Activated B cell treated with CpG ODN at 0.5 μM for 24 hours (primary cell): Measurements from ENCODE around the gene BPHL. TPM values are rescaled to one million over a fixed set of nuclear protein-coding genes. Genes with fewer than 3 reads are reported as not detected.
"Not testable (repeated sequence)": the region's sequence is repeated elsewhere in the genome, so short reads cannot be mapped to it uniquely, and the experiment has no call there.

Source experiments
- ATAC-seq: fragments of 200-7000 bp; cut with Tn5 transposase; one replicate; pipeline ENCODE4 v1.10.0; 2021; ENCODE audit warnings: low read depth, mild to moderate bottlenecking, moderate library complexity
- CTCF ChIA-PET: fragments of 350-600 bp; sonication (Branson Sonifier 250); formaldehyde crosslinking; loops from one replicate; lab custom pipeline; 2021; ENCODE audit warnings: antibody characterized with exemption; lab: Charles Lee
- POLR2A ChIA-PET: fragments of 350-600 bp; sonication (Branson Sonifier 250); formaldehyde crosslinking; loops from one replicate; lab custom pipeline; 2021; ENCODE audit warnings: antibody characterized with exemption; lab: Charles Lee
- DNase-seq: peaks from one replicate; pipeline ENCODE4 v3.0.0; 2022
- H3K27ac Mint-ChIP-seq: one replicate; pipeline ENCODE4 v1.8.0; 2020; ENCODE audit warnings: mixed read lengths
- H3K27me3 Mint-ChIP-seq: one replicate; pipeline ENCODE4 v1.8.0; 2021; ENCODE audit warnings: mixed read lengths
- H3K36me3 Mint-ChIP-seq: one replicate; pipeline ENCODE4 v1.8.0; 2021; ENCODE audit warnings: low read depth, mixed read lengths
- H3K4me1 Mint-ChIP-seq: one replicate; pipeline ENCODE4 v1.8.0; 2021; ENCODE audit warnings: mixed read lengths
- H3K4me3 Mint-ChIP-seq: one replicate; pipeline ENCODE4 v1.8.0; 2020; ENCODE audit warnings: mild to moderate bottlenecking, mixed read lengths
- H3K9me3 Mint-ChIP-seq: one replicate; pipeline ENCODE4 v1.8.0; 2020; ENCODE audit warnings: mixed read lengths
- intact Hi-C: fragments of 100-400 bp; cut with micrococcal nuclease; formaldehyde crosslinking; loops from one replicate; pipeline ENCODE4 v1.15.1; 2024
- total RNA-seq: library from RNA; stranded (reverse); gene quantifications from 2 replicates; pipeline ENCODE4 v1.2.3, GENCODE V29; 2022
- TF ChIP-seq, protein P1 (sequence below): fragments of 200-600 bp; IDR thresholded peaks from one replicate; pipeline ENCODE4 v1.8.0; 2022; ENCODE audit warnings: antibody characterized with exemption, mild to moderate bottlenecking

The BPHL gene
- total RNA-seq, 1 donor from 2014 or later = 10.5 TPM

DNA sequence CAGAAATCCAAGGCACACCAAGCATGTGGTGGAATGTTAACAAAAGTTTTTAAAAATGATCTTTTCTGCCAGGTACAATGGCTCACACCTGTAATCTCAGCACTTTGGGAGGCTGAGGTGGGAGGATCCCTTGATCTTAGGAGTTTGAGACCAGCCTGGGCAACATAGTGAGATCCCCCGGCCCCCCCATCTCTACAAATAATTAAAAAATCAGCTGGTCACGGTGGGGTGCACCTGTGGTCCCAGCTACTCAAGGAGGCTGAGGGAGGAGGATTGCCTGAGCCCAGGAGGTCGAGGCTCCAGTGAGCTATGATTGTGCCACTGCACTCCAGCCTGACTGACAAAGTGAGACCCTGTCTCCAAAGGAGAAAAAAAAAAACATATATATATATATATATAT lies 42.2 kb upstream of the BPHL start:
- no peak for DNase-seq
- POLR2A ChIA-PET = interaction anchor here (1.1 to 1.4 kb wide), 2 partner anchors 42 to 50 kb away, joined by 3 to 4 read pairs; partner anchors contain the start of gene BPHL
- Mint-ChIP-seq H3K27ac (no peak overlapping the region), H3K36me3 (peaks cover 63% of the 10 kb centered on the region), H3K27me3 (no peaks in the 10 kb centered on the region), H3K4me1 (peaks cover 31% of the 10 kb centered on the region), H3K4me3 (no peak overlapping the region), H3K9me3 (no peaks in the 10 kb centered on the region)
- ATAC-seq = no peak
- TF ChIP-seq, protein P1, sequence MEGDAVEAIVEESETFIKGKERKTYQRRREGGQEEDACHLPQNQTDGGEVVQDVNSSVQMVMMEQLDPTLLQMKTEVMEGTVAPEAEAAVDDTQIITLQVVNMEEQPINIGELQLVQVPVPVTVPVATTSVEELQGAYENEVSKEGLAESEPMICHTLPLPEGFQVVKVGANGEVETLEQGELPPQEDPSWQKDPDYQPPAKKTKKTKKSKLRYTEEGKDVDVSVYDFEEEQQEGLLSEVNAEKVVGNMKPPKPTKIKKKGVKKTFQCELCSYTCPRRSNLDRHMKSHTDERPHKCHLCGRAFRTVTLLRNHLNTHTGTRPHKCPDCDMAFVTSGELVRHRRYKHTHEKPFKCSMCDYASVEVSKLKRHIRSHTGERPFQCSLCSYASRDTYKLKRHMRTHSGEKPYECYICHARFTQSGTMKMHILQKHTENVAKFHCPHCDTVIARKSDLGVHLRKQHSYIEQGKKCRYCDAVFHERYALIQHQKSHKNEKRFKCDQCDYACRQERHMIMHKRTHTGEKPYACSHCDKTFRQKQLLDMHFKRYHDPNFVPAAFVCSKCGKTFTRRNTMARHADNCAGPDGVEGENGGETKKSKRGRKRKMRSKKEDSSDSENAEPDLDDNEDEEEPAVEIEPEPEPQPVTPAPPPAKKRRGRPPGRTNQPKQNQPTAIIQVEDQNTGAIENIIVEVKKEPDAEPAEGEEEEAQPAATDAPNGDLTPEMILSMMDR = no peak
- CTCF ChIA-PET = no interaction called here
- intact Hi-C loops = no loop called here

DNA sequence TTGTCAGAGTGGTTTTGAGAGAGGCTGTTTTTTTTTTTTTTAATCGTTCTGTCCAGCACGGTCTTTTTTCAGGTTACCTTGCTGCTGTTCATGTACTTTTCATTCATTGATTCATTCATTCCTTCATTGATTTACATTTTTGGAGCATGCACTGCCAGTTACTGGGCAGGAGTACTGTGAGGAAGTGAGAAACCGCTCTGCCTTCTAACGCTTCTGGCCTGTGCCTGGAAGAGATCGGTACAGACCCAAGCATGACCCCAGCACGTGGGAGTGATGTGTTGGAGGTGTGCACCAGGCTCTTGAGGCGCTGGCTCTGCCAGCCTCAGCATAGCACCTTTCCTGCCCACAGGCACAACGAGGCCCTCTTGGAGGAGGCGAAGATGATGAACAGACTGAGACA lies 41.1 kb upstream of the BPHL start:
- no peak for DNase-seq
- TF ChIP-seq, protein P1 = no peak
- no peaks in the 10 kb centered on the region for H3K27me3 Mint-ChIP-seq
- H3K36me3 Mint-ChIP-seq = peaks cover 68% of the 10 kb centered on the region
- H3K4me3 Mint-ChIP-seq = no peak overlapping the region
- no peaks in the 10 kb centered on the region for H3K9me3 Mint-ChIP-seq
- CTCF ChIA-PET = no interaction called here
- H3K27ac Mint-ChIP-seq = no peak overlapping the region
- intact Hi-C loops = no loop called here
- ATAC-seq = no peak
- H3K4me1 Mint-ChIP-seq = peaks cover 27% of the 10 kb centered on the region
- POLR2A ChIA-PET = no interaction called here

DNA sequence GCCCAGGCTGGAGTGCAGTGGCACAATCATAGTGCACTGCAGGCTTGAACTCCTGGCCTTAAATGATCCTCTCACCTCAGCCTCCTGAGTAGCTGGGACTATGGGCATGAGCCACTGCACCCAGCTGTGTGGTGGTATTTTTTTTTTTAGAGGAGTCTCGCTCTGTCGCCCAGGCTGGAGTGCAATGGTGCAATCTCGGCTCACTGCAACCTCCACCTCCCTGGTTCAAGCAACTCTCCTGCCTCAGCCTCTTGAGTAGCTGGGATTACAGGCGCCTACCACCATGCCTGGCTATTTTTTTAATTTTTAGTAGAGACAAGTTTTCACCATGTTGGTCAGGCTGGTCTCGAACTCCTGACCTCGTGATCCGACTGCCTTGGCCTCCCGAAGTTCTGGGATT lies 39.6 kb upstream of the BPHL start:
- Mint-ChIP-seq H3K36me3 (peaks cover 75% of the 10 kb centered on the region), H3K4me1 (peaks cover 25% of the 10 kb centered on the region)
- DNase-seq, H3K4me3 Mint-ChIP-seq, CTCF ChIA-PET, H3K27ac Mint-ChIP-seq, intact Hi-C loops, ATAC-seq, H3K27me3 Mint-ChIP-seq, H3K9me3 Mint-ChIP-seq: not testable (repeated sequence)
- POLR2A ChIA-PET = interaction anchor here (0.9 kb wide), 1 partner anchor 11 kb away, joined by 3 read pairs; the partner anchor contains the start of gene RIPK1

DNA sequence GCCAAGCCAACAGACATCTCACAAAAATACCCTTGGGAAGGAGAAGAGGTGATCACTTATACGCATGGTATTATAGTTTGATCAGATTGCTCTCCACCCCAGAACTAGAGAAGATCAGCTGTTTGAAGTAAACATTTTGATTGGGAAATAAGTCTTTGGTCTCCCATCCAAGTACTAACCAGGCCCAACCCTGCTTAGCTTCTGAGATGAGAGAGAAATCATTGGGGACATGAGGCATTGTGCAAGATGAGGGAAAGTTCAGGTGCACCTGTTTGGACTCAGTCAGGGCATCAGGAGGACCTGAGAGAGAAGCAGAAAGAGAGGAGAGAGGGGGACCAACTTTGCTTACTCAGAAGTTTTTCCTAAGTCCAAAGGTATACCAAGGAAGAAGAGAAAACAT lies 38.8 kb upstream of the BPHL start:
- TF ChIP-seq, protein P1 = no peak
- no peaks in the 10 kb centered on the region for H3K9me3 Mint-ChIP-seq
- peaks cover 80% of the 10 kb centered on the region for H3K36me3 Mint-ChIP-seq
- ChIA-PET POLR2A (no interaction called here), CTCF (no interaction called here)
- H3K4me1 Mint-ChIP-seq = peaks cover 20% of the 10 kb centered on the region
- H3K4me3 Mint-ChIP-seq = no peak overlapping the region
- no peak for DNase-seq
- intact Hi-C loops = no loop called here
- ATAC-seq = no peak
- H3K27me3 Mint-ChIP-seq = no peaks in the 10 kb centered on the region
- no peak overlapping the region for H3K27ac Mint-ChIP-seq

DNA sequence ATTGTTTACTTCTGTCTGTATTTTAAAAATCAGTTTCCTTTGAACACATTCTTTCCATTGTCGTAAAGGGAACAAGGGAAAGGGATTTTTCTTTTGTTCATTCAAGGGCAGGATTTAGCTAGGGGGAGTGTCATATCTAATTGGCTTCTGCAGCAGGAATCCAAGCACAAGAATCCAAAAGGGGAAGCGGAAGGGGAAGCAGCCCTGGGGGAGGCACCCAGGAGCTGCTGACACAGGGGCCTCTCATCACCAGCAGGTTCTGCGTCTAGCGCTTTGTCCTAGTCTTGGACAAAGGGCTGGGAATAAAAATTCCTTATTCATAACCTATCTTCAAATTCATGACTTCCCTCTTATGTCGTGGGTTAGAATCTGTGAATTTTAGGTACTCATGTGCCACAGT lies 36.6 kb upstream of the BPHL start:
- Mint-ChIP-seq H3K27me3 (no peaks in the 10 kb centered on the region), H3K9me3 (no peaks in the 10 kb centered on the region), H3K4me1 (peaks cover 4% of the 10 kb centered on the region), H3K4me3 (no peak overlapping the region), H3K36me3 (peaks cover 92% of the 10 kb centered on the region), H3K27ac (no peak overlapping the region)
- TF ChIP-seq, protein P1 = no peak
- DNase-seq (no peak), ATAC-seq (no peak)
- POLR2A ChIA-PET = interaction anchor here (0.7 kb wide), 1 partner anchor 344 kb away, joined by 4 read pairs; no protein-coding TSS in a partner anchor
- CTCF ChIA-PET = no interaction called here
- intact Hi-C loops = no loop called here

DNA sequence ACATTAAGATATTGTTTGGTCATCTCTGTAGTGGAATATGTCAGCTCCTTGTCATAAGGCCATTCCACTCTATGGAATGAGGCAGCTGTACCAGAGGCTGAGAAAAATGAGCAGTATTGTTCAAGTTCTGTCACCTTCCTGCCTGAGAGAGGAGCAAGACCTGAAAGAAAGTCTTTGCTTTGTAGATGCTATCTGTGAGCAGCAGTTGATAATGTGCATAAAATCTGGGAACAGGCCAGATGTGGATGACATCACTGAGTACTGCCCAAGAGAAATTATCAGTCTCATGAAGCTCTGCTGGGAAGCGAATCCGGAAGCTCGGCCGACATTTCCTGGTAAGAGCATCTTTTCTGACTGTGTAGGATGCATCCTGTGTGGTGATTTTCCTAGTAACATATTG lies 33.4 kb upstream of the BPHL start:
- H3K27me3 Mint-ChIP-seq = no peaks in the 10 kb centered on the region
- no peak overlapping the region for H3K4me3 Mint-ChIP-seq
- ChIA-PET POLR2A (no interaction called here), CTCF (no interaction called here)
- intact Hi-C loops = no loop called here
- H3K36me3 Mint-ChIP-seq = peaks cover 85% of the 10 kb centered on the region
- TF ChIP-seq, protein P1 = no peak
- no peaks in the 10 kb centered on the region for H3K9me3 Mint-ChIP-seq
- H3K4me1 Mint-ChIP-seq = no peaks in the 10 kb centered on the region
- no peak overlapping the region for H3K27ac Mint-ChIP-seq
- DNase-seq = no peak
- no peak for ATAC-seq
